RPMI7951 (cell line): Measurements from ENCODE around the gene SNX7. TPM values are rescaled to one million over a fixed set of nuclear protein-coding genes. Genes with fewer than 3 reads are reported as not detected.

Experiments used
- DNase-seq: peaks from one replicate; pipeline ENCODE4 v3.0.0-alpha.2; 2012; ENCODE audit warnings: low read depth
- total RNA-seq: library from RNA; depleted of rRNA; stranded (reverse); fragments of >200 nt; shearing (Covaris generic); gene quantifications from 2 replicates; pipeline ENCODE4 v1.2.3, GENCODE V29; 2014

SNX7 gene
- total RNA-seq, 1 experiment from 2014 or later = 106 TPM

DNA sequence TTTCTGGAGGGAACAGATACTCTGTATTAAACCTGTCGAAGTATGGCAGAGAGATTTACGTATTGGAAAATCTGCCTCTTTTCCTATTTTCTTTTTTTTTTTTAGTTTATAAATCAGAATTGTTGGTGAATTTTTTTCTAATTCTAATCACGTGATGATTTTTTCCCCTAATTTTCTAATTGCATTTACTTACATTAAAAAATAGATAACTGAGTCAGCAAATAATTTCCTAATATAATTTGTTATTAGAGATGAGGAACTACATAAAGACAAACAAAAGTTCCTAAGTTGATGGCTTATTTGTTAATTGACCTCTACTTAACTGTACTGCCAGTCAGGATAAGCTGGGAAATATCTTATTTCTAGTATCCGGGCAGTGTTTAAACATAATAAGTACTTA lies 34.6 kb downstream of the SNX7 start:
- DNase-seq = no peak

DNA sequence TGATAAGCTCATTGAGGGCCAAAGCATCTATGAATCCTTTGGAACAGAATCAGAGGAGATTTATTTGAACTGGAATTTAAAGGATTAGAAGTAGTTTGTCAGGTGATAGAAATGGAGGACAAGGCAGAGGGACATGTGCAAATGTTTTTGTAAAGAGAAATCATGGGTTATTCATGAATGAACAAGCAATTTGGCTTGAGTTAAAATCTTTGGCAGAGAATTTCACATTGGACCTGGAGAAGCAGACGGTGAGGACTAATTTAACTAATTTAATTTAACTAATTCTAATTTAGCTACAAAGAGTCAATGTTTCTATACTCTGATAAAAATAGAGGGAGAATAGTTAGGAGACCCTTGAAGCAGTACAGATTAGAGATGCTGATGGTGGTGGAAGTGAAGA lies 36.3 kb downstream of the SNX7 start:
- DNase-seq = no peak

DNA sequence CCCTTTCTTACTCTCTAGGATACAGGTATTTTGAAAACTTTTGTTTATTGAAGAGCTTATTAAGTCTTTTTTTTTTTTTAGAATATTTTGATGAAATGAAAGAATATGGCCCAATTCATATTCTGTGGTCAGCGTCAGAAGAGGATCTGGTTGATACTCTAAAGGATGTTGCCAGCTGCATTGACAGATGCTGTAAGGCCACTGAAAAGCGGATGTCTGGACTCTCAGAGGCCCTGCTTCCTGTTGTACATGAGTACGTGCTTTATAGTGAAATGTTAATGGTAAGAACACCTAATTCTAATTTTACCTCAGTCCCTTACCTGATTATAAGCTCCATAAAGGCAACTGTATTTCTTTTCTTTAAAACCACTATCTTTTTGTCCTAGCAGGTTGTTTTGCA lies 37.1 kb downstream of the SNX7 start:
- DNase-seq = no peak

- no peak for DNase-seq
Observed at GRCh38 chr1:98700228-98700627, 38.7 kb downstream of the SNX7 start.

DNA sequence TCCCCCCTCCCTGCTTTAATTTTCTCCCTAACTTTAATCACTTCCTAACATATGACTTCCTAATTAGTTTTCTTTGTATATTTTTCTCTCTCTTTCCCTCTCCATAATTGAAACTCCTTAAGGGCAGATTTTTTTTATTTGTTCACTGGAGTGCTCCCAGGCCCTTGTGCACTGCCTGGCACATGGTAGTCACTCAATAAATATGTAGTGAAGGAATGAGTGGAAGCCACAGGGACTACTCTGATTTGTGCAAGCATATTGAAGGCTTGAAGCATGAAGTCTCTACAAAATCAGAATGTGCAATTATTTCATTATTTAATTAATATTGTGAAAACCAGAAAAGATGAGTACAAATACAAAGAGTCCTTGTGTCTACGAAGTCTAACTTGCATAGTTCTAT lies 41.5 kb downstream of the SNX7 start:
- peak; percentile 14 for DNase-seq

- DNase-seq = peak; percentile 51
Observed at GRCh38 chr1:98704474-98704873, 43.0 kb downstream of the SNX7 start.

GRCh38 chr1:98704971-98705370 lies 43.5 kb downstream of the SNX7 start:
- no peak for DNase-seq

- DNase-seq = no peak
Observed at GRCh38 chr1:98705591-98705990, 44.1 kb downstream of the SNX7 start.

DNA sequence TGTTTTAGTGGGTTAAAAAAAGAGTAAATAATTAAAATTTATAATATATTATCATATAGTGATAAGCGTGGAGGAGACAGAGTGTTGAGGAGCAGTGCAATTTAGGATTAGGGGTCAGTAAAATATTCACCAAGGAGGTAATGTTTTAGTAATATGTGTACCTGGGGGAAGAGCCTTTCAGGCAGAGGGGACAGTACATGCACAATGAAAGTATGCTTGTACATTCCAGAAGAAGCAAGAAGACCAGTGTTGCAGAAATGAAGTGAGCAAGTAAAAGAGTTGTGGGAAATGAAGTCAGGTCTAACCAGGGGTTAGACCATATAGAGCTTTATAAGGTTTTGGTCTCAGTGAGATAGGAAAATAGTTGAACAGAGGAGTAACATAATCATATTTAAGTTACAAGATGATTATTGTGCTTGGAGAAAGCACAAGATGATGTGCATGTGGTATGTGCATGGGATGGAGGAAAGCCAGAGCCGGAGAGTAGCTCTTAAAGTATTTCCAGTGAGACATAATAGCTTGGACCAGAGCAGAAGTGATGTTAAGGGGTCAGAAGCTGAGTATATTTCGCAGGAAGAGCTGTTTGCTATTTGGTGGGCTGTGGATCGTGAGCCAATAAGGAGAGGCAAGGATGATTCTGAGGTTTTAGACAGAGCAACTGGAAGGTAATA lies 44.8 kb downstream of the SNX7 start:
- no peak for DNase-seq

DNA sequence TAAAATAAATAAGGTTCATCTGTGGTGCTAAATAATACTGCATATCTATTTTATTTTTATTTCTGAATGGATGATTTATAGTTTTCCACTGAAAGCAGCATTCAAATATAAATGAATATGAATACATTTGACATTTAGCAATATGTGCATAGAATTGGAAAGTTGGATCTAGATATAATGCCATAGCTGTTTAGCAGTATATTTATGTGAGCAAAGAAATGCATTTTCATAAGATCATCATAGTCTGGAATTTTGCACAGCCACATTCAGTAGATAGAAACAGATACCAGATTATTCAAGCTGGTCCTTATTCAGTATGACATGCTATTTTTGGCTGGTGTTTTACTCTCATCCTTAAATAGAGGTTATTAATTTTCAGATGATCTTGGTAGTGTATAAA lies 46.0 kb downstream of the SNX7 start:
- no peak for DNase-seq

GRCh38 chr1:98709906-98710305 lies 48.4 kb downstream of the SNX7 start:
- no peak for DNase-seq

DNA sequence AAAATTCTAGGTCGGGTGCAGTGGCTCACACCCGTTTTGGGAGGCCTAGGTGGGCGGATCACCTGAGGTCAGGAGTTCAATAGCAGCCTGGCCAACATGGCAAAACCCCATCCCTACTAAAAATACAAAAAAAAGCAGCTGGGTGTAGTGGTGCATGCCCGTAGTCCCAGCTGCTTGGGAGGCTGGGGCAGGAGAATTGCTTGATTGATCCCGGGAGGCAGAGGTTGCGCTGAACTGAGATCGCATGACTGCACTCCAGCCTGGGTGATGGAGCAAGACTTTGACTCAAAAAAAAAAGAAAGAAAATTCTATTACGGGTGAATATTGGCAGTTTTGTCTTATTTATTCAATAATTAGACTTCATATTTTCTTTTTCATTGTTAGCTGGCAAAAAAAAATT lies 62.1 kb downstream of the SNX7 start:
- DNase-seq = no peak

DNA sequence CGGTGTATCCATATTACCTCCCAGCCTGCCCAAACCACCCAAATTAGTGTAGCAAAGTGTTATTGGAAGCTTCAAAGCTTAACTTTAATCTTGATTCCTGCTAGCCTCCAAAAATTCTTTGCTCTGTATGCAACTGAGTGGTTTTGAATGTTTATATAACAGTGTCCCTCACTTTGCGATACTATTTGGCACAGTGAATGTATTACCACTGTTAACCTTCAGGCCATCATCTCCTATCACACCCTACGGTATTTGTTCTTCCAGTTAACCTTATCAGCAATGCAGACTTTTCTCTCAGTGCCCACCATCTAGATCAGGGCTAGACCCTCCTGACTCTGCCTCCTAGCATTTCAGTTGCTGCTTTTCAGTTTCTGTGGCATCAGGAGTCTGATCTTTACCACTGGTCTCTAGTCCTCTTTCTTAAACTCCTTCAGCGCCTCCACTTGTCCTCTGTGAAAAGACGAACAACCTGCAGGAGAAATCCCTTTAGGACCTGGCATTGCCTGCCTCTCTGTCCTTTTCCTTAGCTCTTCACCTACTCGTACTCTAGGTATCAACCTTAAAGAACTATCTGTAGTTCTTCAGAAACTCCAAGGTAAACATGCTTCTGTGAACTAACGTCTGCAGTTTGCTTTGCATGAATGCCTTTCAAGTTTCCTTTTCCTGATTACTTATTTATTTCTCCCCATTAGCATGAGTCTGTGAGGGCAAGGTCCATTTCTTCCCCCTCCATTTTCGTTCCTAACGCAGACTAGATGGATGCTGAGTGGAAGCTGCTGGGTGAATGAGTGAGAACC lies 71.7 kb downstream of the SNX7 start:
- DNase-seq = no peak

DNA sequence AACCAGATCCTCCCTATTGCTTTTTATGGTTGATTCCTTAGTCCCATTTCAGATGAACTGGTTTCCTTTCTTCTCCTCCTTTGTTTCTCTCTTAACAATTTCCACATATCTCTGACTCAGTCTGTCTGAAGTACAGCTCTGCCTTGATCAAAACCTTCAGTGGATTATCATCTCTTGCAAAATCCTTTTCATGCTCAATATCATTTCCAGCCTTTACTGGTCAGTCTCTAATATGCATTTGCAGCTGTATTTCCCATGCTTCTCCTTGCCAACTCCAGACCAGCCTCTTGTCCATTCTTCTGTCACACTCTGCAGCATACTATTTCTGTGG lies 72.2 kb downstream of the SNX7 start:
- DNase-seq = no peak

- DNase-seq = no peak
Observed at GRCh38 chr1:98735756-98736155, 74.2 kb downstream of the SNX7 start.

- no peak for DNase-seq
Observed at GRCh38 chr1:98737835-98738234, 76.3 kb downstream of the SNX7 start.

DNA sequence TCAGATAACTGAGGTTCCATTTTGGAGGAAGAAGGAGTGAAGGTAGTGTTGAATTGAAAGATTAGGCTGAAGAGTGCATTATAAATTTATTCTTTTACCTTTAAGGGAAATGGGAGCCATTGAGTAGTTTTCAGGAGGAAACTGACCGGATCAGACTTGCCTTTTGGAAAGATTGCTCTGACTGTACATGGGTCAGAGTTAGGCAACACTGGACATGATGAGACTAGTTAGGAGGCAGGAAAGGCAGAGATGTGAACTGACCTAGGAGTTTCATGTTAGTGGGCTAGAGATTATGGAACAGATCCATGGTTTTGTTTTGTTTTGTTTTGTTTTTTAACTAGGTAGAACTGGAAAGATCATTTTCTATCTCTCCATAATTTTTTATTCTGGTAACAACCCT lies 78.2 kb downstream of the SNX7 start:
- no peak for DNase-seq

GRCh38 chr1:98741164-98741563 lies 79.6 kb downstream of the SNX7 start:
- DNase-seq = no peak

DNA sequence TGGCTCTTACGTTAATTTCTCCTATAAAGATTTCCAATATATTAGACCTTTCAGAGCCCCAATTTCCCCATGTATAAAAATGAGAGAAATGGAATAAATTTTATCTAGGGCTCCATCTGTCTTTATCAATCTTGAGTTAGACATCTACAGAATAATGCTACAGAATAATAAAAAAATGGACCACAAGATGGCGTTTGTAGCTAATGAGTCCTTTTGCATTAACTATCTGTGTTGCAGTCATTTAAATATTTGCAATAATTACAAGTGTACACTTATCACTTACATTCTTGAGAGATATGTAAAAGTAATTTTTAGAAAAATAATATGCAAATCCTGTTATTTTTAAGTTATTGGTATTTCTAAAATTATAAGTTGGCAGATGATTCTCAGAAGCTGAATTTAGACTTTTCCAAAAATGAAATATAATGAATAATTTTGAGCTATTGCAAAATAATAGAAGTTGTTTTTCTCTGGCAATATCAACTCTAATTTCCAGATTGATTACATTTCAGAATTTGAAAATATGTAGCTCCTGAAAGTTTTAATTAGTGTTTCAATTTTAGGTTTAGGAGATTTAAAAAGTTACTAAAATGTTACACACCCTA lies 87.7 kb downstream of the SNX7 start:
- peak; percentile 9 for DNase-seq

DNA sequence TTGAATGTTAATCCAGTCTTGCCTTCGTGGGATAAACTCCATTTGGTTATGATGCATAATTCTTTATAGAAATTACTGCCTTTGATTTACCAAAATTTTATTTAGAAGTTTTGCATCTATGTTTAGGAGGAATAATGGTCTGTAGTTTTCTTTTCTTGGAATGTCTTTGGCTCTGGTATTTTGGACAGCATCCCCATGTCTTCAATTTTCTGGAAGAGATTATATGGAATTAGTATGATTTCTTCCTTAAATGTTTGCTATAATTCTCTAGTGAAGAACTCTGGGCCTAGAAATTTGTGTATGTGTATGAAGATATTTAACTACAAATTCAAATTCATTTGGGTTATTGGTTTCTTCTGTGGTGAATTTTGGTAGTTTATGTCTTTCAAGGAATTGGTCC lies 92.7 kb downstream of the SNX7 start:
- no peak for DNase-seq

DNA sequence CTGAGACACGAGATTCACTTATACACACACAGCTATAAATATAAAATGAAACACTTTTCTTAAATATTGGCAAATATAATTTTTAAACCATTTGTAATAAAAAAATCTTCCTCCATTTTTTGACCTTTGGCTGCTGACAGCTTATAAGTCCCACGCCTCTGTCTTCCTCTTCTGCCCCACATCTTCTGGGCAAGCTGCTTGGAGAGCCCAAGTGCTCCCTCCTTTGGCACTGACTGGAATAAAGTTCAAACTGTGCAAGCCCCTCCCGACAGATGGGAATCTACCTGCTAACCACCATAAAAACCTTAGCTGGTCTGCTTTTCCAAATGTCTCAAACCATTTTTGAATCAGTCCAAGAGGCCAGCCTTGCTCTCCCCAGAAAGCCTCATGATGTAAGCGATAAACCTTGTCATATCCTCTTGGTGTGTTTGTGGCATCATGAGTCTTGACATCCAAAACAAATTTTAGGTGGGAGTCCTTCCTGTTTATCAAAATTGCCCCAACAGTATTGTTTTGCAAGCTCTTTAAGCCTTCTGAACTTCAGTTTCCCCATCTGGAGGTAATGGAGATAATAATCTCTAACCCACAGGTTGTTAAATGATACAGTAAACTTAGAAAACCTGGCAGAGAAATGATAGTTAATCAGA lies 99.8 kb downstream of the SNX7 start:
- peak; percentile 5 for DNase-seq

DNA sequence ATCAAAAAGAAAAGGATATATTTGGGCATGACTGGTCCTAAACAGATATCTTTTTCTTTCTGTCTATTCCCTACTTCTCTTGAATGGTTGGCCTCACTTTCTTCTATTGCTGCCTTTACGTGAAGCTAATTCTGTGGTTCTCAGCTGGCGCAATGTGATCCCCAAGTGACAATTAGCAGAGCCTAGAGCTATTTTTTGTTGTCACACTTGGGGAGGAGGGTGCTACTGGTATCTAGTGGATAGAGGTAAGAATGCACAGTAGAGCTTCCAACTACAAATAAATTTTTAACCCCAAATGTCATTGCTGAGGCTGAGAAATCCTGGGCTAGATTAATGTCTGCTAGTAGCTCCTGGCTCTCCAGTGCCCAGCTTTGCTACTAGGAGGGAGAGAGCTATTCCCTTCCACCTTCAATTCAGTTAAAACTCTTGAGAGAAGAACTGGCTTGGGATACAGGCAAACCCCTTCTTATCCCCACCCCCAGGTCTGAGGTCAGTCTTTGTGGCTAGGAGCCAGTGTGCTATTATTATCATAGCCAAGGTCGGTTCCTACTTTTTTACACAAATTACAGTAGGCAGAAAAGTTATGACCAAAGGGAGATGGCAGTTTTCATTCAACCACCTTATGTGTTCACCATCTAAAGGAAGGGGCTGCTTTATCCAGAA lies 102.1 kb downstream of the SNX7 start:
- no peak for DNase-seq
